HepG2 (cell line): ENCODE measurements around the gene AKAP1. TPM values are rescaled to one million over a fixed set of nuclear protein-coding genes. Genes with fewer than 3 reads are reported as not detected.

Experiments
- ATAC-seq: fragments of 200-7000 bp; cut with Tn5 transposase; 3 replicates; pipeline ENCODE4 v1.9.1; 2020; ENCODE audit warnings: mild to moderate bottlenecking, moderate library complexity
- BruUV-seq: library from RNA; stranded (reverse); fragments of 400-500 nt; replicated peaks from 2 replicates; lab custom pipeline; 2021; lab: Mats Ljungman, UMichigan
- CTCF ChIA-PET: fragments of 300-600 bp; formaldehyde crosslinking; extraction: SDS; loops from one replicate; lab custom pipeline; 2021; ENCODE audit warnings: low total read pairs, inconsistent platforms, low intra/inter-chr PET ratio; lab: Yijun Ruan, JAX
- POLR2A ChIA-PET: fragments of 350-600 bp; sonication (Branson Sonifier 250); formaldehyde crosslinking; loops from one replicate; lab custom pipeline; 2020; ENCODE audit warnings: antibody characterized with exemption, inconsistent platforms; lab: Yijun Ruan, JAX
- DNase-seq: peaks from one replicate; pipeline ENCODE4 v3.0.0-alpha.2; 2015; ENCODE audit warnings: low spot score
- FAIRE-seq: peaks from 3 replicates; lab custom pipeline; 2011; peaks lifted over from hg19 to GRCh38; lab: Jason Lieb, UNC
- H2AFZ ChIP-seq: one replicate; pipeline ENCODE4 v1.6.1; 2011; ENCODE audit warnings: low read length, inconsistent platforms
- H3K27ac ChIP-seq: fragments of 300-600 bp; 3 replicates; pipeline ENCODE4 v1.8.0; 2011; ENCODE audit warnings: mixed run types, mild to moderate bottlenecking, mixed read lengths, low read length, inconsistent platforms; ENCODE audit not compliant: insufficient read depth; ENCODE audit errors: extremely low read length
- H3K27me3 ChIP-seq, 2 experiments: fragments of 200-600 bp in 1 of 2; 2 replicates in 1 of 2; 3 replicates in 1 of 2; pipeline versions ENCODE4 v1.6.0 to v1.8.0; 2011; ENCODE audit warnings: low read length in 2 of 2, mild to moderate bottlenecking in 2 of 2, moderate library complexity in 2 of 2, inconsistent platforms in 1 of 2; ENCODE audit not compliant: insufficient read depth in 2 of 2, control insufficient read depth in 1 of 2
- H3K36me3 ChIP-seq, 2 experiments: fragments of 200-600 bp in 1 of 2; replicated peaks in 1 of 2; 2 replicates in 1 of 2; 3 replicates in 1 of 2; pipeline versions ENCODE4 v1.5.1 to v1.8.0; 2011; ENCODE audit warnings: low read length in 2 of 2, inconsistent platforms in 1 of 2; ENCODE audit not compliant: insufficient read depth in 2 of 2, control insufficient read depth in 1 of 2
- H3K4me1 ChIP-seq: 2 replicates; pipeline ENCODE4 v1.5.1; 2012; ENCODE audit warnings: low read length, inconsistent platforms; ENCODE audit not compliant: insufficient read depth
- H3K4me2 ChIP-seq: 2 replicates; pipeline ENCODE4 v1.6.0; 2011; ENCODE audit warnings: low read depth, low read length, inconsistent platforms
- H3K4me3 ChIP-seq, 3 experiments: fragments of 200-600 bp in 1 of 3; sonication (generic), shearing (Covaris generic) in 1 of 3; replicated peaks in 1 of 3; 2 replicates each; pipeline ENCODE4 v1.5.1; 2011 to 2016; ENCODE audit warnings: low read length in 3 of 3, inconsistent platforms in 2 of 3, low read depth in 2 of 3, mild to moderate bottlenecking in 2 of 3, control low read depth in 1 of 3, mixed read lengths in 1 of 3; ENCODE audit not compliant: insufficient read depth in 1 of 3
- H3K79me2 ChIP-seq: one replicate; pipeline ENCODE4 v1.6.1; 2011; ENCODE audit warnings: low read length, inconsistent platforms; ENCODE audit not compliant: insufficient read depth
- H3K9ac ChIP-seq: 2 replicates; pipeline ENCODE4 v1.6.0; 2011; ENCODE audit warnings: mild to moderate bottlenecking, low read depth, low read length, inconsistent platforms; ENCODE audit not compliant: insufficient read depth
- H3K9me3 ChIP-seq: 2 replicates; pipeline ENCODE4 v1.5.1; 2012; ENCODE audit warnings: mild to moderate bottlenecking, low read length
- H4K20me1 ChIP-seq: 2 replicates; pipeline ENCODE4 v1.6.0; 2011; ENCODE audit warnings: inconsistent platforms, mild to moderate bottlenecking, low read length, moderate library complexity; ENCODE audit not compliant: insufficient read depth
- CHD2 ChIP-seq: IDR thresholded peaks from 2 replicates; pipeline ENCODE4 v1.6.1; 2011; ENCODE audit warnings: low read depth, low read length, improper control_type of control experiment
- CHD4 ChIP-seq: fragments of 200-600 bp; sonication (generic); IDR thresholded peaks from 2 replicates; pipeline ENCODE4 v1.7.0; 2017; ENCODE audit warnings: mild to moderate bottlenecking, low read length, borderline replicate concordance
- CREB1 ChIP-seq, 2 experiments: fragments of 450-650 bp in 1 of 2; IDR thresholded peaks; 2 replicates each; pipeline ENCODE4 v1.6.1; 2016 to 2017; ENCODE audit warnings: control low read depth in 1 of 2, mild to moderate bottlenecking in 1 of 2, missing compliant biosample characterization in 1 of 2, missing genetic modification characterization in 1 of 2
- DMAP1 ChIP-seq: IDR thresholded peaks from 2 replicates; pipeline ENCODE4 v1.6.1; 2016
- ELF4 ChIP-seq: sonication (generic); formaldehyde crosslinking; IDR thresholded peaks from 2 replicates; pipeline ENCODE4 v1.5.0; 2020; ENCODE audit warnings: missing genetic modification reagents, mild to moderate bottlenecking, moderate library complexity, borderline replicate concordance
- GABPB1 ChIP-seq: IDR thresholded peaks from 2 replicates; pipeline ENCODE4 v1.6.1; 2016; ENCODE audit warnings: mild to moderate bottlenecking, missing genetic modification reagents, moderate library complexity, missing compliant biosample characterization
- GATAD1 ChIP-seq: IDR thresholded peaks from 2 replicates; pipeline ENCODE4 v1.6.1; 2016; ENCODE audit warnings: missing genetic modification reagents, missing compliant biosample characterization
- KLF12 ChIP-seq: sonication (generic); formaldehyde crosslinking; IDR thresholded peaks from 2 replicates; pipeline ENCODE4 v1.4.0; 2020; ENCODE audit warnings: missing genetic modification reagents, borderline replicate concordance
- NR2C2 ChIP-seq: sonication (generic); formaldehyde crosslinking; IDR thresholded peaks from 2 replicates; pipeline ENCODE4 v1.4.0; 2020; ENCODE audit warnings: missing genetic modification reagents, mild to moderate bottlenecking, moderate library complexity, borderline replicate concordance
- NR2F1 ChIP-seq, 2 experiments: fragments of 450-650 bp in 1 of 2; formaldehyde crosslinking in 1 of 2; IDR thresholded peaks; 2 replicates each; pipeline versions ENCODE4 v1.5.0 to v1.6.1; 2016 to 2020; ENCODE audit warnings: mild to moderate bottlenecking in 1 of 2, missing compliant biosample characterization in 1 of 2, missing genetic modification reagents in 1 of 2, moderate library complexity in 1 of 2
- PHF21A ChIP-seq: sonication (generic); formaldehyde crosslinking; IDR thresholded peaks from 2 replicates; pipeline ENCODE4 v1.5.0; 2020; ENCODE audit warnings: mild to moderate bottlenecking, missing genetic modification reagents
- PPARG ChIP-seq: conservative IDR thresholded peaks from 2 replicates; pipeline ENCODE4 v1.6.1; 2016; ENCODE audit warnings: missing biosample characterization, missing genetic modification reagents
- RFXAP ChIP-seq: sonication (generic); formaldehyde crosslinking; IDR thresholded peaks from 2 replicates; pipeline ENCODE4 v1.4.0; 2020; ENCODE audit warnings: missing genetic modification reagents, borderline replicate concordance
- RNF2 ChIP-seq: fragments of 450-650 bp; conservative IDR thresholded peaks from 2 replicates; pipeline ENCODE4 v1.6.1; 2016; ENCODE audit warnings: low read depth
- ZBTB3 ChIP-seq: sonication (generic); formaldehyde crosslinking; IDR thresholded peaks from 2 replicates; pipeline ENCODE4 v1.4.0; 2020; ENCODE audit warnings: low read depth, mild to moderate bottlenecking, moderate library complexity, missing genetic modification reagents, borderline replicate concordance
- ZKSCAN5 ChIP-seq: sonication (generic); formaldehyde crosslinking; IDR thresholded peaks from 2 replicates; pipeline ENCODE4 v1.5.1; 2020; ENCODE audit warnings: mild to moderate bottlenecking, missing genetic modification reagents
- ZNF296 ChIP-seq: sonication (generic); formaldehyde crosslinking; conservative IDR thresholded peaks from 2 replicates; pipeline ENCODE4 v1.5.0; 2020; ENCODE audit warnings: mild to moderate bottlenecking, missing genetic modification reagents
- ZNF790 ChIP-seq: sonication (generic); formaldehyde crosslinking; IDR thresholded peaks from 2 replicates; pipeline ENCODE4 v1.8.0; 2022; ENCODE audit warnings: missing genetic modification reagents, mild to moderate bottlenecking, borderline replicate concordance
- WGBS: methylation state at CpG from one replicate; pipeline ENCODE4 v1.1.6; 2017; ENCODE audit warnings: low lambda C conversion rate; 5-methylcytosine and 5-hydroxymethylcytosine counted together
- in situ Hi-C: cut with HindIII; loops from 2 replicates; pipeline ENCODE4 v1.10.0; 2017; ENCODE audit warnings: low pct_unique_long_range_greater_than_20kb; ENCODE audit not compliant: extremely low pct_ligation_motif_present
- intact Hi-C: fragments of 100-400 bp; cut with micrococcal nuclease; formaldehyde crosslinking; loops from one replicate; pipeline ENCODE4 v1.10.0; 2022; ENCODE audit not compliant: unreplicated experiment
- polyA plus RNA-seq, 8 experiments: library from polyadenylated mRNA; depleted of rRNA in 3 of 8; stranded (reverse) in 7 of 8; unstranded in 1 of 8; fragments of >200 nt; fragmentation: Illumina TruSeq in 4 of 8; extraction: Trizol in 4 of 8; gene quantifications; 2 replicates each; pipeline versions ENCODE4 v1.2.1 to v1.2.3, GENCODE V29; 2011 to 2016; ENCODE audit warnings: low read depth in 4 of 8, missing spikeins in 1 of 8, mixed read lengths in 1 of 8; ENCODE audit not compliant: insufficient read depth in 1 of 8
- total RNA-seq, 5 experiments: library from RNA; depleted of rRNA; stranded (reverse); fragments of >200 nt; fragmentation: Illumina TruSeq; extraction: Trizol; gene quantifications; 2 replicates each; pipeline ENCODE4 v1.2.3, GENCODE V29; 2016; ENCODE audit warnings: low read depth in 1 of 5
- TF ChIP-seq, protein P1 (sequence below): IDR thresholded peaks from 2 replicates; pipeline ENCODE4 v1.6.1; 2016; ENCODE audit warnings: mild to moderate bottlenecking

AKAP1 gene
- total and polyA plus RNA-seq, 2 of the 13 experiments (the other 11 are each of a cell fraction or from before 2014, with no cell fraction given), result 101 to 131 TPM

DNA sequence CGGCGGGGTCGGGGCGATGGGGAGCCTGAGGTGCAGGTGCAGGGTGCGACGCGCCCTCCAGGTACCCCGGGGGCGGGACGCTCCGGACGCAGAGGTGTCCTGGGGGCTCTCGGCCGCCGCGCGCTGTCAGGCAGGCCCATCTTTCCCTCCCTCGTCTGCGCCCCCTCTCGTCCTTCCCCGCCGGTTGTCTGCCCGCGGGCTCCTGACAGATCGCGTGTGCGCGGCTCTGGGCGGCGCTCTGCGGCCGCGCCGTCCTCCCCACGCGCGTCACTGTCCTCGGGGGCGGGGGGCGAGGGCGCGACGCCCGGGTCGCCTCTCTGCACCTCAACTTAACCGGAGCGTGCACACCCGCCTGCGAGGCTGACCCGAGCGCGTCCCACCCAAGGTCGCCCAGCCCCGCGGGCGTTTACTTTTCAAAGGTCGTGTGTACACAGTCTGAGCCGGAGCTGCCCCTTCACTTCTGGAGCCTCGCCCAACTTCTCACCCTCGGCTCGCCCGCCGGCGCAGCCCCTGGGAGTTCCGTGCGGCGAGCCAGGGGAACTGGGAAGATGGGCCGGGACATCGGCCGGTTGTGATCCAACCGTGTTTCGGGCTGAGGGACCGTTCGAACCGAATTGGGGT, 512 bp downstream of the AKAP1 start (continued):
- TF ChIP-seq RFXAP (CRISPR knock-in tag) (0 out of 2 replicates have a peak, but pooled peaks have one; percentile 30), RNF2 (0 out of 2 replicates have a peak, but pooled peaks have one; percentile 25)

DNA sequence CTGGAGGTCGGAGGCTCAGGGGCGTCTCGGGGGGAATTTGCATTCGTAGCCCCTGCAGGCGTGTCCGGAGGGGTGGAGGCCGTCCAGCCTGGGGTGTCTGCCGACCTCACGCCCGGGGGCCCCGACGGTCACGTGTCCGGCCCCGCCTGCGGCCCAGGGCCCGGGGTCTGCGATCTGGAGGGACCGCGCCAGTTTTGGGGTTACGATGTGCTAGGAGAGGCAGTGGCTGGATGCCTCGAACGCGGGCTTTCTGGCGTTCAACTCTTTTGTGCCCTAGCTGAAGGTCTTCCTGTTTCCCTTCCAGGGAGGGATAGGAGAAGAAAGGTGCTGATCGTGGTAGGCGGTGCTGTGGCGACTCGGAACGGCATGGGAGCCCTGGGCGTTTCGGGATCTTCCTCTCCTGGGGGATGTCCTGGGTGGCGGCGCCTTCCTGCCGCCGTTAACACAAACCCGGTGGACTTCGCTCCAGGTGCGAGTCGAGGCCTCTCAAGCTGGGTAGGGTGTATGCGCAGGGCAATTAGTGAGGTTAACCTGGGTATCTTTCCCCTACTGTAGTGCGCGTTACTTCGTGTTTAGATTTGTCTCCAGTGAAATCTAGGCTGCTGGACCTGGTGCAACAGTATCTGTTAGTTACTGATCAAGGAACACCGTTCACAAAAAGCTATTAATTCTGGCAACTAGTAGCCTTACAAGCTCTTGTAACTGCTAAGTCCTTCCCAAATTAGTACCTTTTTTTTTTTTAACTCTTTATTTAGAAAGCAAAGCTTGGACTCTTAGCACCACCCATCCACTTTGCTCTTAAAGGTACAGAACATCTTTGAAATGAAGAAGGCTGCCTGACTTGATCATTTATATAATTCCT, 1.3 kb downstream of the AKAP1 start:
- Histone ChIP-seq H3K9ac (peak overlapping the region; percentile 81), H3K9me3 (no peaks in the 10 kb centered on the region), H3K4me2 (peak overlapping the region; percentile 87), H3K36me3 (peaks cover 2 to 18% of the 10 kb centered on the region in 2 experiments; a peak in 2 of 5 replicates), H3K4me3 (peak overlapping the region; percentile 69 to 100 (median 85)), H3K27me3 (no peaks in the 10 kb centered on the region; a peak in 1 of 5 replicates), H3K27ac (peak overlapping the region; percentile 92), H2AFZ (no peak overlapping the region), H4K20me1 (peaks cover 46% of the 10 kb centered on the region), H3K79me2 (peaks cover 53% of the 10 kb centered on the region), H3K4me1 (peaks cover 76% of the 10 kb centered on the region)
- POLR2A ChIA-PET, result interaction anchor here (0.6 to 5.8 kb wide), 18 partner anchors 8 to 998 kb away, joined by 3 to 82 read pairs (median 5); partner anchors contain the start of genes COIL, DYNLL2, MRPS23 and MSI2
- DNase-seq (peak; percentile 88), ATAC-seq (peak; percentile 73), FAIRE-seq (peak; percentile 67)
- CTCF ChIA-PET, result interaction anchor here (0.9 kb wide), 1 partner anchor 28 kb away, joined by 3 read pairs; no protein-coding TSS in a partner anchor
- in situ Hi-C loops, result no loop called here
- under 1% methylated on average over 12 of the region's 45 CpGs for WGBS
- intact Hi-C loops, result loop anchor here (5.0 kb wide), 2 partner anchors 36 to 109 kb away; partner anchors contain the start of gene SCPEP1
- BruUV-seq, result no TSS peak
- peak; percentile 71; the same call in 1 of the 2 replicates for TF ChIP-seq ZBTB3 (CRISPR knock-in tag)
- TF ChIP-seq KLF12, result 0 out of 2 replicates have a peak, but pooled peaks have one; percentile 5
- TF ChIP-seq, protein P1, sequence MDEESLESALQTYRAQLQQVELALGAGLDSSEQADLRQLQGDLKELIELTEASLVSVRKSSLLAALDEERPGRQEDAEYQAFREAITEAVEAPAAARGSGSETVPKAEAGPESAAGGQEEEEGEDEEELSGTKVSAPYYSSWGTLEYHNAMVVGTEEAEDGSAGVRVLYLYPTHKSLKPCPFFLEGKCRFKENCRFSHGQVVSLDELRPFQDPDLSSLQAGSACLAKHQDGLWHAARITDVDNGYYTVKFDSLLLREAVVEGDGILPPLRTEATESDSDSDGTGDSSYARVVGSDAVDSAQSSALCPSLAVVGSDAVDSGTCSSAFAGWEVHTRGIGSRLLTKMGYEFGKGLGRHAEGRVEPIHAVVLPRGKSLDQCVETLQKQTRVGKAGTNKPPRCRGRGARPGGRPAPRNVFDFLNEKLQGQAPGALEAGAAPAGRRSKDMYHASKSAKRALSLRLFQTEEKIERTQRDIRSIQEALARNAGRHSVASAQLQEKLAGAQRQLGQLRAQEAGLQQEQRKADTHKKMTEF, result peak; percentile 92
- TF ChIP-seq ELF4 (CRISPR knock-in tag), result 0 out of 2 replicates have a peak, but pooled peaks have one; percentile 9
- TF ChIP-seq CHD2, result 0 out of 2 replicates have a peak, but pooled peaks have one; percentile 21
- TF ChIP-seq DMAP1 (CRISPR knock-in tag), result peak; percentile 52
- TF ChIP-seq GABPB1 (CRISPR knock-in tag), result peak; percentile 72; the same call in 1 of the 2 replicates
- TF ChIP-seq ZKSCAN5 (CRISPR knock-in tag), result 0 out of 2 replicates have a peak, but pooled peaks have one; percentile 53
- peak; percentile 78; the same call in 1 of the 2 replicates for TF ChIP-seq PHF21A (CRISPR knock-in tag)
- peak; percentile 32 for TF ChIP-seq GATAD1 (CRISPR knock-in tag)
- peak; percentile 63; the same call in 1 of the 2 replicates for TF ChIP-seq PPARG (CRISPR knock-in tag)
- 0 out of 2 replicates have a peak, but pooled peaks have one; percentile 44 for TF ChIP-seq ZNF790
- peak; percentile 83 for TF ChIP-seq ZNF296
- TF ChIP-seq CHD4, result 0 out of 2 replicates have a peak, but pooled peaks have one; percentile 53
- no peak for TF ChIP-seq CREB1 (IDR thresholded peaks at IDR 0.05)
- TF ChIP-seq CREB1 (CRISPR knock-in tag; IDR thresholded peaks at IDR 0.05), result no peak
- TF ChIP-seq NR2F1 (CRISPR knock-in tag; IDR thresholded peaks at IDR 0.05), result peak; percentile 26 to 44; a peak in 2 of 4 replicates
- peak; percentile 12; the same call in 1 of the 2 replicates for TF ChIP-seq NR2C2
